ENCODE data around the gene TDG.

TDG gene

GRCh38 chr12:103948746-103949406 lies 16.8 kb upstream of the TDG start:
- Mint-ChIP-seq H3K9me3 (no peaks in the 10 kb centered on the region), H3K27me3 (ENCODE audit: low read depth) (no peaks in the 10 kb centered on the region), H3K4me3 (no peak overlapping the region), H3K36me3 (ENCODE audit: low read depth) (peaks cover 74% of the 10 kb centered on the region), H3K4me1 (ENCODE audit: low read depth) (peaks cover 30% of the 10 kb centered on the region), H3K27ac (no peak overlapping the region)

GRCh38 chr12:103952497-103952896 lies 13.2 kb upstream of the TDG start:
- Mint-ChIP-seq H3K4me1 (ENCODE audit: low read depth) (peaks cover 38% of the 10 kb centered on the region), H3K27me3 (ENCODE audit: low read depth) (no peaks in the 10 kb centered on the region), H3K9me3 (no peaks in the 10 kb centered on the region), H3K4me3 (no peak overlapping the region), H3K27ac (peak overlapping the region; percentile 32), H3K36me3 (ENCODE audit: low read depth) (peaks cover 54% of the 10 kb centered on the region)

- Mint-ChIP-seq H3K27me3 (ENCODE audit: low read depth) (no peaks in the 10 kb centered on the region), H3K36me3 (ENCODE audit: low read depth) (peaks cover 29% of the 10 kb centered on the region), H3K4me1 (ENCODE audit: low read depth) (peaks cover 37% of the 10 kb centered on the region), H3K4me3 (peak overlapping the region; percentile 90), H3K27ac (peak overlapping the region; percentile 94), H3K9me3 (no peaks in the 10 kb centered on the region)
Observed at GRCh38 chr12:103955811-103956508, 9.7 kb upstream of the TDG start.

GRCh38 chr12:103956509-103957027 lies 9.1 kb upstream of the TDG start:
- H3K9me3 Mint-ChIP-seq = no peaks in the 10 kb centered on the region
- H3K4me3 Mint-ChIP-seq = peak overlapping the region; percentile 90
- peak overlapping the region; percentile 94 for H3K27ac Mint-ChIP-seq
- peaks cover 36% of the 10 kb centered on the region for H3K4me1 Mint-ChIP-seq (ENCODE audit: low read depth)
- no peaks in the 10 kb centered on the region for H3K27me3 Mint-ChIP-seq (ENCODE audit: low read depth)
- peaks cover 28% of the 10 kb centered on the region for H3K36me3 Mint-ChIP-seq (ENCODE audit: low read depth)

- Mint-ChIP-seq H3K27me3 (ENCODE audit: low read depth) (no peaks in the 10 kb centered on the region), H3K4me1 (ENCODE audit: low read depth) (peaks cover 28% of the 10 kb centered on the region), H3K36me3 (ENCODE audit: low read depth) (peaks cover 20% of the 10 kb centered on the region), H3K4me3 (peak overlapping the region; percentile 90), H3K27ac (peak overlapping the region; percentile 94), H3K9me3 (no peaks in the 10 kb centered on the region)
Observed at GRCh38 chr12:103957865-103958388, 7.7 kb upstream of the TDG start.

- Mint-ChIP-seq H3K9me3 (no peaks in the 10 kb centered on the region), H3K4me3 (peak overlapping the region; percentile 33), H3K27ac (no peak overlapping the region), H3K4me1 (ENCODE audit: low read depth) (peaks cover 27% of the 10 kb centered on the region), H3K36me3 (ENCODE audit: low read depth) (peaks cover 16% of the 10 kb centered on the region), H3K27me3 (ENCODE audit: low read depth) (no peaks in the 10 kb centered on the region)
Observed at GRCh38 chr12:103958621-103959020, 7.1 kb upstream of the TDG start.

GRCh38 chr12:103960616-103961227 lies 5.0 kb upstream of the TDG start:
- H3K4me1 Mint-ChIP-seq (ENCODE audit: low read depth) = peaks cover 28% of the 10 kb centered on the region
- no peak overlapping the region for H3K4me3 Mint-ChIP-seq
- no peaks in the 10 kb centered on the region for H3K9me3 Mint-ChIP-seq
- no peak overlapping the region for H3K27ac Mint-ChIP-seq
- H3K27me3 Mint-ChIP-seq (ENCODE audit: low read depth) = no peaks in the 10 kb centered on the region
- H3K36me3 Mint-ChIP-seq (ENCODE audit: low read depth) = peaks cover 9% of the 10 kb centered on the region

GRCh38 chr12:103962493-103962892 lies 3.2 kb upstream of the TDG start:
- H3K9me3 Mint-ChIP-seq = no peaks in the 10 kb centered on the region
- H3K27me3 Mint-ChIP-seq (ENCODE audit: low read depth) = no peaks in the 10 kb centered on the region
- H3K4me3 Mint-ChIP-seq = no peak overlapping the region
- peaks cover 5% of the 10 kb centered on the region for H3K36me3 Mint-ChIP-seq (ENCODE audit: low read depth)
- no peak overlapping the region for H3K27ac Mint-ChIP-seq
- H3K4me1 Mint-ChIP-seq (ENCODE audit: low read depth) = peaks cover 33% of the 10 kb centered on the region

- Mint-ChIP-seq H3K36me3 (ENCODE audit: low read depth) (peaks cover 14% of the 10 kb centered on the region), H3K27ac (peak overlapping the region; percentile 98), H3K27me3 (ENCODE audit: low read depth) (no peaks in the 10 kb centered on the region), H3K4me1 (ENCODE audit: low read depth) (peaks cover 45% of the 10 kb centered on the region), H3K9me3 (no peaks in the 10 kb centered on the region), H3K4me3 (peak overlapping the region; percentile 98)
Observed at GRCh38 chr12:103964805-103965204, 867 bp upstream of the TDG start.

- peaks cover 14% of the 10 kb centered on the region for H3K36me3 Mint-ChIP-seq (ENCODE audit: low read depth)
- no peaks in the 10 kb centered on the region for H3K9me3 Mint-ChIP-seq
- H3K4me1 Mint-ChIP-seq (ENCODE audit: low read depth) = peaks cover 45% of the 10 kb centered on the region
- H3K27me3 Mint-ChIP-seq (ENCODE audit: low read depth) = no peaks in the 10 kb centered on the region
- H3K4me3 Mint-ChIP-seq = peak overlapping the region; percentile 98
- peak overlapping the region; percentile 98 for H3K27ac Mint-ChIP-seq
Observed at GRCh38 chr12:103965255-103965589, 450 bp upstream of the TDG start.

- Mint-ChIP-seq H3K27ac (peak overlapping the region; percentile 98), H3K36me3 (ENCODE audit: low read depth) (peaks cover 14% of the 10 kb centered on the region), H3K27me3 (ENCODE audit: low read depth) (no peaks in the 10 kb centered on the region), H3K4me1 (ENCODE audit: low read depth) (peaks cover 47% of the 10 kb centered on the region), H3K9me3 (no peaks in the 10 kb centered on the region), H3K4me3 (peak overlapping the region; percentile 98)
Observed at GRCh38 chr12:103966736-103967135, 1.1 kb downstream of the TDG start.

- Mint-ChIP-seq H3K9me3 (no peaks in the 10 kb centered on the region), H3K4me1 (ENCODE audit: low read depth) (peaks cover 43% of the 10 kb centered on the region), H3K27me3 (ENCODE audit: low read depth) (no peaks in the 10 kb centered on the region), H3K4me3 (no peak overlapping the region), H3K36me3 (ENCODE audit: low read depth) (peaks cover 19% of the 10 kb centered on the region), H3K27ac (peak overlapping the region; percentile 49)
Observed at GRCh38 chr12:103969391-103969790, 3.7 kb downstream of the TDG start.

- Mint-ChIP-seq H3K27ac (no peak overlapping the region), H3K4me1 (ENCODE audit: low read depth) (peaks cover 17% of the 10 kb centered on the region), H3K36me3 (ENCODE audit: low read depth) (peaks cover 21% of the 10 kb centered on the region), H3K9me3 (no peaks in the 10 kb centered on the region), H3K4me3 (no peak overlapping the region), H3K27me3 (ENCODE audit: low read depth) (no peaks in the 10 kb centered on the region)
Observed at GRCh38 chr12:103973909-103974308, 8.2 kb downstream of the TDG start.

- Mint-ChIP-seq H3K27me3 (ENCODE audit: low read depth) (no peaks in the 10 kb centered on the region), H3K27ac (no peak overlapping the region), H3K4me1 (ENCODE audit: low read depth) (peaks cover 12% of the 10 kb centered on the region), H3K36me3 (ENCODE audit: low read depth) (peaks cover 27% of the 10 kb centered on the region), H3K9me3 (no peaks in the 10 kb centered on the region), H3K4me3 (no peak overlapping the region)
Observed at GRCh38 chr12:103975368-103975767, 9.7 kb downstream of the TDG start.
